SHP77 (cell line): ENCODE measurements around the gene CRABP1.

Experiments
- DNase-seq, 2 experiments: peaks; one replicate each; lab custom pipeline; 2025; lab: John Stamatoyannopoulos, UW

CRABP1 gene

GRCh38 chr15:78340231-78341056 lies at the start of gene CRABP1:
Gene CRABP1, plus strand, starts transcription at chr15:78340353. Its CDS starts 76 bp downstream, at chr15:78340429.
- no peak for DNase-seq

- no peak for DNase-seq
Measured at GRCh38 chr15:78291052-78291451, 49.1 kb upstream of the CRABP1 start.

- DNase-seq: no peak
Measured at GRCh38 chr15:78291698-78292097, 48.5 kb upstream of the CRABP1 start.

GRCh38 chr15:78292219-78292618 lies 47.9 kb upstream of the CRABP1 start:
- DNase-seq: no peak

- peak; percentile 87 to 93 for DNase-seq
Measured at GRCh38 chr15:78299101-78299930, 40.8 kb upstream of the CRABP1 start, which contains the start of gene SKIC8. Gene SKIC8, minus strand, starts transcription at chr15:78299609. Its CDS starts 3,923 bp downstream, at chr15:78295686.

GRCh38 chr15:78301326-78301725 lies 38.8 kb upstream of the CRABP1 start:
- DNase-seq: no peak

- DNase-seq: no peak
Measured at GRCh38 chr15:78301828-78302227, 38.3 kb upstream of the CRABP1 start.

- DNase-seq: no peak
Measured at GRCh38 chr15:78302579-78303312, 37.4 kb upstream of the CRABP1 start.

GRCh38 chr15:78304216-78305066 lies 35.7 kb upstream of the CRABP1 start:
- DNase-seq: no peak

GRCh38 chr15:78306176-78306774 lies 33.9 kb upstream of the CRABP1 start:
- no peak for DNase-seq

- no peak for DNase-seq
Measured at GRCh38 chr15:78307976-78308375, 32.2 kb upstream of the CRABP1 start.

- DNase-seq: peak; percentile 55 to 68
Measured at GRCh38 chr15:78308422-78309032, 31.6 kb upstream of the CRABP1 start.

- no peak for DNase-seq
Measured at GRCh38 chr15:78311292-78311691, 28.9 kb upstream of the CRABP1 start.

GRCh38 chr15:78312536-78312935 lies 27.6 kb upstream of the CRABP1 start:
- DNase-seq: no peak

GRCh38 chr15:78312957-78313356 lies 27.2 kb upstream of the CRABP1 start:
- no peak for DNase-seq

GRCh38 chr15:78313383-78313782 lies 26.8 kb upstream of the CRABP1 start:
- DNase-seq: no peak

GRCh38 chr15:78314181-78314581 lies 26.0 kb upstream of the CRABP1 start:
- DNase-seq: no peak

GRCh38 chr15:78315686-78316282 lies 24.4 kb upstream of the CRABP1 start:
- DNase-seq: peak in 1 of 2 experiments; percentile 54

- no peak for DNase-seq
Measured at GRCh38 chr15:78316283-78317083, 23.7 kb upstream of the CRABP1 start.
